Fibroblast of skin of abdomen (primary cell): Measurements from ENCODE around the gene EFCAB9.

ENCODE experiments used
- DNase-seq: peaks from one replicate; pipeline ENCODE4 v3.0.0-alpha.2; 2013

Gene EFCAB9

GRCh38 chr5:172245046-172245445 lies 51.1 kb downstream of the EFCAB9 start:
- no peak for DNase-seq

- peak; percentile 27 for DNase-seq
Measured at GRCh38 chr5:172245703-172246125, 51.7 kb downstream of the EFCAB9 start.

DNA sequence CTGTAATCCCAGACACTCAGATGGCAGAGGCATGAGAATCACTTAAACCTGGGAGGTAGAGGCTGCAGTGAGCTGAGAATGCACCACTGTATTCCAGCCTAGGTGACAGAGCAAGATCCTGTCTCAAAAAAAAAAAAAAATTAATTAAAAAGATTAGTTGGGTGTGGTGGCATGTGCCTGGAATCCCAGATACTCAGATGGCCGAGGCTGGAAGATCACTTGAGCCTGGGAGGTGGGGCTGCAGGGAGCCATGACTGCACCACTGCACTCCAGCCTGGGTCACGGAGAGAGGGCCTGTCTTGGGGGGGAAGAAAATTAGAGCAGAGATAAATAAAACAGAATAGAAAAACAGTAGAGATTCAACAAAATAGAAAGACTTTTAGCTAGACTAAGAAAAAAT lies 54.7 kb downstream of the EFCAB9 start:
- no peak for DNase-seq

GRCh38 chr5:172251419-172251818 lies 57.4 kb downstream of the EFCAB9 start:
- DNase-seq: no peak

GRCh38 chr5:172252501-172252900 lies 58.5 kb downstream of the EFCAB9 start:
- DNase-seq: no peak
